ENCODE results near the gene ITPR2. TPM values are rescaled to one million over a fixed set of nuclear protein-coding genes. Genes with fewer than 3 reads are reported as not detected.
A peak's percentile ranks its signal among the peaks of the same experiment; 100 is the strongest.

Gene ITPR2
- total and polyA plus RNA-seq, 4 donors, result 11.7 to 93.3 (median 35.4) TPM

DNA sequence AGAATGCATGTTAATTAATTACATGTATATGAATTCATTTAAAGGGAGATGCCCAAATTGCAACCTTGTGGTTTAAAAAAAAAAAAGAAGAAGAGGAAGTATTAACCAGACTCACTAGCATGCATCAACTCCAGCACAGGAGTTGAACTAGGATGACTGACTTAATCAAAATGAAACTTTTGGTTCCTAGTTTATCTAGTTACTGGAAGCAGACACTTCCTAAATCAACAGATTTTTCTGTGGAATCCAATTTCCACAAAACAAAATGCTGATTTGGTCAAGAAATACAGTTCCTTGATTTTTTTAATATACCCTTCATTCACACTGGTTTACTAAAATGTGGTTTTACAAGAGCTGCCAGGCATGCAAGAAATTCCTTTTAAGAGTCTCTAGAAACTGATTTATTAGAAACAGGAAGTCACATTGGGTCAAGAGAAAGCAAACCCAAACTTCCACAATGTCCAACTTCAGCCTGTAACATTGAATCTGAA lies 41.6 kb downstream of the ITPR2 start:
- peaks cover 3 to 20% (median 5%) of the 10 kb centered on the region in 4 donors for H3K4me1 ChIP-seq (ENCODE audit: control insufficient read depth in 4 of 4, insufficient read depth in 4 of 4, low read length in 3 of 4)
- H3K36me3 ChIP-seq (ENCODE audit: control insufficient read depth in 4 of 4, insufficient read depth in 3 of 4, low read depth in 1 of 4, low read length in 3 of 4), result peaks cover 0 to 12% (median 4%) of the 10 kb centered on the region in 4 donors
- no peak overlapping the region for H3K9ac ChIP-seq (ENCODE audit: low read depth in 1 of 2, low read length in 2 of 2)
- TF ChIP-seq JUND (IDR thresholded peaks at IDR 0.05) (peak in 1 of 2 donors; percentile 11), FOXA1 (IDR thresholded peaks at IDR 0.05) (no peak)
- TF ChIP-seq, protein P1, sequence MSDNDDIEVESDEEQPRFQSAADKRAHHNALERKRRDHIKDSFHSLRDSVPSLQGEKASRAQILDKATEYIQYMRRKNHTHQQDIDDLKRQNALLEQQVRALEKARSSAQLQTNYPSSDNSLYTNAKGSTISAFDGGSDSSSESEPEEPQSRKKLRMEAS (IDR thresholded peaks at IDR 0.05), result peak; percentile 25
- no peak overlapping the region for H3K27ac ChIP-seq (ENCODE audit: low read depth in 1 of 2, low read length in 2 of 2)
- no peak overlapping the region for H3K4me3 ChIP-seq (ENCODE audit: low read depth in 1 of 3, low read length in 3 of 3)
- H3K9me3 ChIP-seq (ENCODE audit: control insufficient read depth in 4 of 4, low read length in 3 of 4), result no peaks in the 10 kb centered on the region
- no peaks in the 10 kb centered on the region for H3K27me3 ChIP-seq (ENCODE audit: control insufficient read depth in 4 of 4, insufficient read depth in 4 of 4, low read length in 3 of 4)
- DNase-seq (ENCODE audit: low spot score), result no peak

DNA sequence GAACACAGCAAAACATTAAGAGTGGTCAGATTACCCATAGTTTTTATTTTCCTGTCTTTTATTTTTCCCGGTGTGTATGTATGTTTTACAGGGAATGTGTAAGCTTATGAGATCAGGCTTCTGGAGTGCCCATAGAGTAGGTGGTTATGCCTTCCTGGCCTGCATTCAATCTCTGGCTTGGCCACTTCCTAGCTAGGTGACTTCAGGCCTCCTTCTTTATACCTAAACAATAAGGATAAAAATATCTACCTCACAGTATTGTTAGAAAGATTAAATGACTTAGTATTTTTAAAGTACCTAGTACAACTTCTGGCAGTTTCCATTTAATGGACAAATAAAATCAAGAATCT lies 42.4 kb downstream of the ITPR2 start:
- no peak overlapping the region for H3K27ac ChIP-seq (ENCODE audit: low read depth in 1 of 2, low read length in 2 of 2)
- no peaks in the 10 kb centered on the region for H3K9me3 ChIP-seq (ENCODE audit: control insufficient read depth in 4 of 4, low read length in 3 of 4)
- H3K4me3 ChIP-seq (ENCODE audit: low read depth in 1 of 3, low read length in 3 of 3), result no peak overlapping the region
- H3K27me3 ChIP-seq (ENCODE audit: control insufficient read depth in 4 of 4, insufficient read depth in 4 of 4, low read length in 3 of 4), result no peaks in the 10 kb centered on the region
- 95% methylated on average over 1 of the region's 1 CpG for WGBS
- H3K4me1 ChIP-seq (ENCODE audit: control insufficient read depth in 4 of 4, insufficient read depth in 4 of 4, low read length in 3 of 4), result peaks cover 3 to 20% (median 5%) of the 10 kb centered on the region in 4 donors
- H3K9ac ChIP-seq (ENCODE audit: low read depth in 1 of 2, low read length in 2 of 2), result no peak overlapping the region
- TF ChIP-seq SP1 (IDR thresholded peaks at IDR 0.05) (no peak), RAD21 (IDR thresholded peaks at IDR 0.05) (no peak), EGR1 (IDR thresholded peaks at IDR 0.05; ENCODE audit: low read depth in 2 of 2) (no peak), TAF1 (conservative IDR thresholded peaks at IDR 0.05) (no peak), HNF4G (IDR thresholded peaks at IDR 0.05) (no peak), YY1 (IDR thresholded peaks at IDR 0.05) (no peak), FOXA1 (IDR thresholded peaks at IDR 0.05) (no peak), RXRA (IDR thresholded peaks at IDR 0.05) (no peak)
- TF ChIP-seq, protein P2, sequence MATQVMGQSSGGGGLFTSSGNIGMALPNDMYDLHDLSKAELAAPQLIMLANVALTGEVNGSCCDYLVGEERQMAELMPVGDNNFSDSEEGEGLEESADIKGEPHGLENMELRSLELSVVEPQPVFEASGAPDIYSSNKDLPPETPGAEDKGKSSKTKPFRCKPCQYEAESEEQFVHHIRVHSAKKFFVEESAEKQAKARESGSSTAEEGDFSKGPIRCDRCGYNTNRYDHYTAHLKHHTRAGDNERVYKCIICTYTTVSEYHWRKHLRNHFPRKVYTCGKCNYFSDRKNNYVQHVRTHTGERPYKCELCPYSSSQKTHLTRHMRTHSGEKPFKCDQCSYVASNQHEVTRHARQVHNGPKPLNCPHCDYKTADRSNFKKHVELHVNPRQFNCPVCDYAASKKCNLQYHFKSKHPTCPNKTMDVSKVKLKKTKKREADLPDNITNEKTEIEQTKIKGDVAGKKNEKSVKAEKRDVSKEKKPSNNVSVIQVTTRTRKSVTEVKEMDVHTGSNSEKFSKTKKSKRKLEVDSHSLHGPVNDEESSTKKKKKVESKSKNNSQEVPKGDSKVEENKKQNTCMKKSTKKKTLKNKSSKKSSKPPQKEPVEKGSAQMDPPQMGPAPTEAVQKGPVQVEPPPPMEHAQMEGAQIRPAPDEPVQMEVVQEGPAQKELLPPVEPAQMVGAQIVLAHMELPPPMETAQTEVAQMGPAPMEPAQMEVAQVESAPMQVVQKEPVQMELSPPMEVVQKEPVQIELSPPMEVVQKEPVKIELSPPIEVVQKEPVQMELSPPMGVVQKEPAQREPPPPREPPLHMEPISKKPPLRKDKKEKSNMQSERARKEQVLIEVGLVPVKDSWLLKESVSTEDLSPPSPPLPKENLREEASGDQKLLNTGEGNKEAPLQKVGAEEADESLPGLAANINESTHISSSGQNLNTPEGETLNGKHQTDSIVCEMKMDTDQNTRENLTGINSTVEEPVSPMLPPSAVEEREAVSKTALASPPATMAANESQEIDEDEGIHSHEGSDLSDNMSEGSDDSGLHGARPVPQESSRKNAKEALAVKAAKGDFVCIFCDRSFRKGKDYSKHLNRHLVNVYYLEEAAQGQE (IDR thresholded peaks at IDR 0.05), result no peak
- TF ChIP-seq, protein P3, sequence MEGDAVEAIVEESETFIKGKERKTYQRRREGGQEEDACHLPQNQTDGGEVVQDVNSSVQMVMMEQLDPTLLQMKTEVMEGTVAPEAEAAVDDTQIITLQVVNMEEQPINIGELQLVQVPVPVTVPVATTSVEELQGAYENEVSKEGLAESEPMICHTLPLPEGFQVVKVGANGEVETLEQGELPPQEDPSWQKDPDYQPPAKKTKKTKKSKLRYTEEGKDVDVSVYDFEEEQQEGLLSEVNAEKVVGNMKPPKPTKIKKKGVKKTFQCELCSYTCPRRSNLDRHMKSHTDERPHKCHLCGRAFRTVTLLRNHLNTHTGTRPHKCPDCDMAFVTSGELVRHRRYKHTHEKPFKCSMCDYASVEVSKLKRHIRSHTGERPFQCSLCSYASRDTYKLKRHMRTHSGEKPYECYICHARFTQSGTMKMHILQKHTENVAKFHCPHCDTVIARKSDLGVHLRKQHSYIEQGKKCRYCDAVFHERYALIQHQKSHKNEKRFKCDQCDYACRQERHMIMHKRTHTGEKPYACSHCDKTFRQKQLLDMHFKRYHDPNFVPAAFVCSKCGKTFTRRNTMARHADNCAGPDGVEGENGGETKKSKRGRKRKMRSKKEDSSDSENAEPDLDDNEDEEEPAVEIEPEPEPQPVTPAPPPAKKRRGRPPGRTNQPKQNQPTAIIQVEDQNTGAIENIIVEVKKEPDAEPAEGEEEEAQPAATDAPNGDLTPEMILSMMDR (IDR thresholded peaks at IDR 0.05; ENCODE audit: low read depth, low read length, missing input control), result no peak
- TF ChIP-seq, protein P4, sequence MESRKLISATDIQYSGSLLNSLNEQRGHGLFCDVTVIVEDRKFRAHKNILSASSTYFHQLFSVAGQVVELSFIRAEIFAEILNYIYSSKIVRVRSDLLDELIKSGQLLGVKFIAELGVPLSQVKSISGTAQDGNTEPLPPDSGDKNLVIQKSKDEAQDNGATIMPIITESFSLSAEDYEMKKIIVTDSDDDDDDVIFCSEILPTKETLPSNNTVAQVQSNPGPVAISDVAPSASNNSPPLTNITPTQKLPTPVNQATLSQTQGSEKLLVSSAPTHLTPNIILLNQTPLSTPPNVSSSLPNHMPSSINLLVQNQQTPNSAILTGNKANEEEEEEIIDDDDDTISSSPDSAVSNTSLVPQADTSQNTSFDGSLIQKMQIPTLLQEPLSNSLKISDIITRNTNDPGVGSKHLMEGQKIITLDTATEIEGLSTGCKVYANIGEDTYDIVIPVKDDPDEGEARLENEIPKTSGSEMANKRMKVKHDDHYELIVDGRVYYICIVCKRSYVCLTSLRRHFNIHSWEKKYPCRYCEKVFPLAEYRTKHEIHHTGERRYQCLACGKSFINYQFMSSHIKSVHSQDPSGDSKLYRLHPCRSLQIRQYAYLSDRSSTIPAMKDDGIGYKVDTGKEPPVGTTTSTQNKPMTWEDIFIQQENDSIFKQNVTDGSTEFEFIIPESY (IDR thresholded peaks at IDR 0.05), result no peak
- no peak for DNase-seq (ENCODE audit: low spot score)
- peaks cover 0 to 12% (median 4%) of the 10 kb centered on the region in 4 donors for H3K36me3 ChIP-seq (ENCODE audit: control insufficient read depth in 4 of 4, insufficient read depth in 3 of 4, low read depth in 1 of 4, low read length in 3 of 4)
